Natural killer cell (primary cell): Measurements from ENCODE around the gene THOC6. TPM values are rescaled to one million over a fixed set of nuclear protein-coding genes. Genes with fewer than 3 reads are reported as not detected.
"Not testable (repeated sequence)": the region's sequence is repeated elsewhere in the genome, so short reads cannot be mapped to it uniquely, and the experiment has no call there.

ENCODE experiments used
- ATAC-seq, 3 donors: fragments of 150-1000 bp in 2 of 3; fragments of 200-7000 bp in 1 of 3; cut with Tn5 transposase; 1 replicate in 1 of 3; 2 replicates in 2 of 3; pipeline ENCODE4 v1.10.0; 2021; ENCODE audit warnings: mild to moderate bottlenecking in 2 of 3, moderate library complexity in 2 of 3
- DNase-seq, 2 donors: peaks; one replicate each; pipeline versions ENCODE4 v3.0.0 to v3.0.0-alpha.2; 2013 to 2021; ENCODE audit warnings: mixed read lengths in 1 of 2
- H3K27ac ChIP-seq: one replicate; pipeline ENCODE4 v1.5.1; 2013; ENCODE audit warnings: mild to moderate bottlenecking, low read length
- H3K27me3 ChIP-seq: one replicate; pipeline ENCODE4 v1.6.1; 2013; ENCODE audit warnings: low read length; ENCODE audit not compliant: control insufficient read depth, insufficient read depth
- H3K36me3 ChIP-seq: one replicate; pipeline ENCODE4 v1.6.1; 2013; ENCODE audit warnings: low read length; ENCODE audit not compliant: control insufficient read depth, insufficient read depth
- H3K4me1 ChIP-seq: one replicate; pipeline ENCODE4 v1.6.1; 2013; ENCODE audit warnings: low read length; ENCODE audit not compliant: control insufficient read depth, insufficient read depth
- H3K4me3 ChIP-seq: one replicate; pipeline ENCODE4 v1.5.1; 2013; ENCODE audit warnings: low read length
- H3K9me3 ChIP-seq: one replicate; pipeline ENCODE4 v1.6.1; 2013; ENCODE audit warnings: low read length; ENCODE audit not compliant: control insufficient read depth, insufficient read depth
- H3K27ac Mint-ChIP-seq, 2 donors: one replicate each; pipeline ENCODE4 v1.8.0; 2022; ENCODE audit warnings: mild to moderate bottlenecking in 2 of 2, mixed read lengths in 2 of 2, moderate library complexity in 1 of 2
- H3K27me3 Mint-ChIP-seq, 2 donors: one replicate each; pipeline ENCODE4 v1.8.0; 2022; ENCODE audit warnings: low read depth in 2 of 2, mixed read lengths in 2 of 2
- H3K36me3 Mint-ChIP-seq: one replicate; pipeline ENCODE4 v1.8.0; 2022; ENCODE audit warnings: mixed read lengths
- H3K4me1 Mint-ChIP-seq, 2 donors: one replicate each; pipeline ENCODE4 v1.8.0; 2022; ENCODE audit warnings: mixed read lengths in 2 of 2
- H3K4me3 Mint-ChIP-seq: one replicate; pipeline ENCODE4 v1.8.0; 2022; ENCODE audit warnings: mild to moderate bottlenecking, moderate library complexity, mixed read lengths
- H3K9me3 Mint-ChIP-seq, 2 donors: one replicate each; pipeline ENCODE4 v1.8.0; 2022; ENCODE audit warnings: mixed read lengths in 2 of 2
- WGBS: methylation state at CpG from one replicate; pipeline ENCODE4 v1.1.7; 2013; ENCODE audit warnings: missing lambda C conversion rate; ENCODE audit not compliant: insufficient coverage; 5-methylcytosine and 5-hydroxymethylcytosine counted together
- intact Hi-C: fragments of 100-400 bp; cut with micrococcal nuclease; formaldehyde crosslinking; loops from one replicate; pipeline ENCODE4 v1.14.2; 2022
- total RNA-seq, 4 donors: library from RNA; stranded (reverse); fragments of 120-200 nt in 1 of 4; gene quantifications; one replicate each; pipeline versions ENCODE4 v1.2.3 to v1.2.4, GENCODE V29; 2013 to 2022
- TF ChIP-seq, protein P1 (sequence below): fragments of 200-600 bp; IDR thresholded peaks from one replicate; pipeline ENCODE4 v1.8.0; 2022; ENCODE audit warnings: antibody characterized with exemption

The THOC6 gene
- total RNA-seq, 3 donors from 2014 or later (not counting 1 experiment from before 2014, with no cell fraction given), result 17.1 to 21.5 (median 17.2) TPM

DNA sequence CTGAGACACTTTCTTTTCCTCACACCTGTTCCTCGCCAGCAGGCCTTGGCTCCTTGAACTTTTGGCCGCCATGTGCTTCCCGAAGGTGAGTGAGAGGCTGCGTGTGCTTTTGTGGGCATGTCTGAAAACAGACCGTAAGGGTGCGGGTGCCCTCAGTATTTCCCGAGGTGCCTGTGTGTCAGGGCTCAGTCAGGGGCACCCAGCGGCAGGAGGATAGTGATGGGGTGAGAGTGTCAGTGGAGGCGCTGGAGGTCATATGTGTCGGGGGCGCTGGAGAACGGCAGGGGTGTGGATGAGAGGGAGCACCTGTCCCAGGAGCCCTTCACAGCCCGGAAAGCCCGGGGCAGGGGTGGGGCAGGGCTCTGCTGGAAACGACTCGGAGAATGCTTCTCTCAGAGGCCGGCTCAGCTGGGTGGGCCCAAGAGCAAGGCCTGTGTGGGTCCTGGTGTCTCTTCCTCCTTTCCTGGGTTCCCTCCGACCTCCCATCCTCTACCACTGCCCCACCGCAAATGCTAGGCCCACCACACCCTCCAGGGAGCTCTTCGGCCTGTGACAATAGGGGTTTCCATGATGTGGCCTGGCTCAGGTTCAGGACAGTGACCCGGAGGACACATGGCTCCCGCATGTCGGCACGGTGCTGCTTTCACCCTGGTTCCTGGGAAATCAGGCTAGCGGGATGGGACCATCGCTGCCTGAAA lies 42.1 kb downstream of the THOC6 start:
- intact Hi-C loops, result no loop called here
- Histone ChIP-seq H3K36me3 (peaks cover 13% of the 10 kb centered on the region), H3K4me3 (peak overlapping the region; percentile 55), H3K9me3 (no peaks in the 10 kb centered on the region), H3K4me1 (peaks cover 68% of the 10 kb centered on the region), H3K27me3 (no peaks in the 10 kb centered on the region), H3K27ac (peak overlapping the region; percentile 90)
- Mint-ChIP-seq H3K4me1 (peaks cover 36 to 68% of the 10 kb centered on the region in 2 donors), H3K36me3 (no peaks in the 10 kb centered on the region), H3K27me3 (no peaks in the 10 kb centered on the region), H3K4me3 (peak overlapping the region; percentile 96), H3K9me3 (no peaks in the 10 kb centered on the region), H3K27ac (peak overlapping the region; percentile 92 to 95)
- 72% methylated on average over 26 of the region's 26 CpGs for WGBS
- TF ChIP-seq, protein P1, sequence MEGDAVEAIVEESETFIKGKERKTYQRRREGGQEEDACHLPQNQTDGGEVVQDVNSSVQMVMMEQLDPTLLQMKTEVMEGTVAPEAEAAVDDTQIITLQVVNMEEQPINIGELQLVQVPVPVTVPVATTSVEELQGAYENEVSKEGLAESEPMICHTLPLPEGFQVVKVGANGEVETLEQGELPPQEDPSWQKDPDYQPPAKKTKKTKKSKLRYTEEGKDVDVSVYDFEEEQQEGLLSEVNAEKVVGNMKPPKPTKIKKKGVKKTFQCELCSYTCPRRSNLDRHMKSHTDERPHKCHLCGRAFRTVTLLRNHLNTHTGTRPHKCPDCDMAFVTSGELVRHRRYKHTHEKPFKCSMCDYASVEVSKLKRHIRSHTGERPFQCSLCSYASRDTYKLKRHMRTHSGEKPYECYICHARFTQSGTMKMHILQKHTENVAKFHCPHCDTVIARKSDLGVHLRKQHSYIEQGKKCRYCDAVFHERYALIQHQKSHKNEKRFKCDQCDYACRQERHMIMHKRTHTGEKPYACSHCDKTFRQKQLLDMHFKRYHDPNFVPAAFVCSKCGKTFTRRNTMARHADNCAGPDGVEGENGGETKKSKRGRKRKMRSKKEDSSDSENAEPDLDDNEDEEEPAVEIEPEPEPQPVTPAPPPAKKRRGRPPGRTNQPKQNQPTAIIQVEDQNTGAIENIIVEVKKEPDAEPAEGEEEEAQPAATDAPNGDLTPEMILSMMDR, result no peak
- ATAC-seq, result peak in 2 of 3 donors; percentile 10 to 19
- DNase-seq, result no peak

DNA sequence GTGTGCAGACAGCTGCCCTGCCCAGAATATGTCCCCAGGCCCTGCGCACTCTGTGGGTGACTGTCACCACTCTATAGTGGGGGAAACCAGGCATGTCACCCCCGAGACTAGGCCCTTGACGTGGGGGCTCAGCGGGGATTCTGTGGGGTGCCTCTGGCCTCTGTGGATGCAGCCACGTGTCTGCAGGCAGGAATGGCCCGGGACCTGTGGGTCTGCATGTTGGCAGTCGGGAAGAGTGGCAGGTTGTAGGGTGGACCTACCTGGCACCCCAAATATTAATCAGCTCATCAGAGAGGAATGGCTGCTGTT lies 42.6 kb downstream of the THOC6 start:
- DNase-seq, result peak in 1 of 2 donors; percentile 33
- peaks cover 41 to 73% of the 10 kb centered on the region in 2 donors for H3K4me1 Mint-ChIP-seq
- Histone ChIP-seq H3K4me3 (peak overlapping the region; percentile 55), H3K4me1 (peaks cover 73% of the 10 kb centered on the region), H3K36me3 (peaks cover 13% of the 10 kb centered on the region), H3K27ac (peak overlapping the region; percentile 90), H3K9me3 (no peaks in the 10 kb centered on the region), H3K27me3 (no peaks in the 10 kb centered on the region)
- H3K36me3 Mint-ChIP-seq, result no peaks in the 10 kb centered on the region
- H3K9me3 Mint-ChIP-seq, result no peaks in the 10 kb centered on the region
- TF ChIP-seq, protein P1, result no peak
- 74% methylated on average over 7 of the region's 7 CpGs for WGBS
- peak overlapping the region; percentile 92 to 95 for H3K27ac Mint-ChIP-seq
- H3K27me3 Mint-ChIP-seq, result no peaks in the 10 kb centered on the region
- ATAC-seq, result no peak
- H3K4me3 Mint-ChIP-seq, result peak overlapping the region; percentile 96
- intact Hi-C loops, result no loop called here

DNA sequence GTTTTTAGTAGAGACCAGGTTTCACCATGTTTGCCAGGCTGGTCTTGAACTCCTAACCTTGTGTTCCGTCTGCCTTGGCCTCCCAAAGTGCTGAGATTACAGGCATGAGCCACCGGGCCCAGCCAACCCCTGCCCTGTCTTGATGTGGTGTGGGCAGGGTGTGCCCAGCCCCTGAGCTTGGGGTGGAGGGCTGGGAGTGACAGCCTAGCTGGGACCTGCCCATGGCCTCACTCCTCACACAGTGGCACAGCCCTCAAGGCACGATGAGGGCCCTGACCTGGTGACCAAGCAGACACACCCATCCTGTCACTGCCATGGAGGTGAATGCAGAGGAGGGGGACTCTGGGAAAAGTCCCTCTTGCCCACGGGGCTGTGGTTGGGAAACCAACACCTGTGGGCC lies 44.7 kb downstream of the THOC6 start:
- TF ChIP-seq, protein P1, result no peak
- peak overlapping the region; percentile 55 for H3K4me3 ChIP-seq
- no peaks in the 10 kb centered on the region for H3K27me3 ChIP-seq
- Mint-ChIP-seq H3K9me3 (no peaks in the 10 kb centered on the region), H3K27me3 (no peaks in the 10 kb centered on the region), H3K4me1 (peaks cover 57 to 84% of the 10 kb centered on the region in 2 donors), H3K27ac (peak overlapping the region; percentile 92 to 95), H3K36me3 (no peaks in the 10 kb centered on the region), H3K4me3 (peak overlapping the region; percentile 96)
- H3K4me1 ChIP-seq, result peaks cover 94% of the 10 kb centered on the region
- H3K27ac ChIP-seq, result peak overlapping the region; percentile 69
- no peaks in the 10 kb centered on the region for H3K9me3 ChIP-seq
- peaks cover 13% of the 10 kb centered on the region for H3K36me3 ChIP-seq
- ATAC-seq, result no peak
- 46% methylated on average over 3 of the region's 4 CpGs for WGBS
- DNase-seq, result peak in 1 of 2 donors; percentile 37
- intact Hi-C loops, result no loop called here

DNA sequence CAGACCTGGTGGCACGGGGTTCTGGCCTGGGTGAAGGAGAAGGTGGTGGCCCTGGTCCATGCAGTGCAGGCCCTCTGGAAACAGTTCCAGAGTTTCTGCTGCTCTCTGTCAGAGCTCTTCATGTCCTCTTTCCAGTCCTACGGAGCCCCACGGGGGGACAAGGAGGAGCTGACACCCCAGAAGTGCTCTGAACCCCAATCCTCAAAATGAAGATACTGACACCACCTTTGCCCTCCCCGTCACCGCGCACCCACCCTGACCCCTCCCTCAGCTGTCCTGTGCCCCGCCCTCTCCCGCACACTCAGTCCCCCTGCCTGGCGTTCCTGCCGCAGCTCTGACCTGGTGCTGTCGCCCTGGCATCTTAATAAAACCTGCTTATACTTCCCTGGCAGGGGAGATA lies 45.3 kb downstream of the THOC6 start:
- ATAC-seq, H3K9me3 ChIP-seq, H3K4me3 ChIP-seq, H3K27me3 ChIP-seq, DNase-seq, intact Hi-C loops, H3K27me3 Mint-ChIP-seq, H3K9me3 Mint-ChIP-seq, H3K36me3 Mint-ChIP-seq: not testable (repeated sequence)
- peaks cover 13% of the 10 kb centered on the region for H3K36me3 ChIP-seq
- H3K4me1 Mint-ChIP-seq, result peaks cover 63 to 85% of the 10 kb centered on the region in 2 donors
- H3K27ac ChIP-seq, result peak overlapping the region; percentile 41
- H3K27ac Mint-ChIP-seq, result peak overlapping the region; percentile 92 to 95
- WGBS, result 89% methylated on average over 10 of the region's 11 CpGs
- H3K4me1 ChIP-seq, result peaks cover 99% of the 10 kb centered on the region
- H3K4me3 Mint-ChIP-seq, result peak overlapping the region; percentile 73
